KMS-11 (cell line): Measurements from ENCODE around the gene MAP7D2.

ENCODE experiments used
- H2AFZ ChIP-seq: fragments of 200-600 bp; sonication (generic); 2 replicates; pipeline ENCODE4 v1.6.1; 2016; ENCODE audit warnings: antibody characterized with exemption, mixed run types, low read depth
- H3K27ac ChIP-seq: fragments of 200-600 bp; sonication (generic); 2 replicates; pipeline ENCODE4 v1.6.1; 2016; ENCODE audit warnings: mild to moderate bottlenecking, mixed run types
- H3K27me3 ChIP-seq: fragments of 200-600 bp; sonication (generic); 2 replicates; pipeline ENCODE4 v1.6.1; 2017; ENCODE audit warnings: mild to moderate bottlenecking, low read depth, mixed run types, moderate library complexity; ENCODE audit not compliant: insufficient read depth
- H3K36me3 ChIP-seq: fragments of 200-600 bp; sonication (generic); 2 replicates; pipeline ENCODE4 v1.6.1; 2017; ENCODE audit warnings: mild to moderate bottlenecking, mixed run types; ENCODE audit not compliant: insufficient read depth
- H3K4me1 ChIP-seq: fragments of 200-600 bp; sonication (generic); 2 replicates; pipeline ENCODE4 v1.6.1; 2016; ENCODE audit warnings: mild to moderate bottlenecking, low read depth, mixed run types; ENCODE audit not compliant: poor library complexity, severe bottlenecking
- H3K4me2 ChIP-seq: fragments of 200-600 bp; sonication (generic); 2 replicates; pipeline ENCODE4 v1.7.0; 2016; ENCODE audit warnings: mild to moderate bottlenecking, mixed run types
- H3K4me3 ChIP-seq: fragments of 200-600 bp; sonication (generic); IDR thresholded peaks from 2 replicates; pipeline ENCODE4 v1.6.1; 2017; ENCODE audit warnings: low read depth, low read length, mixed read lengths; ENCODE audit not compliant: insufficient read depth
- H3K79me2 ChIP-seq: fragments of 200-600 bp; sonication (generic); 2 replicates; pipeline ENCODE4 v1.6.1; 2016; ENCODE audit warnings: low read depth, mixed run types; ENCODE audit not compliant: insufficient read depth
- H3K9ac ChIP-seq: fragments of 200-600 bp; sonication (generic); 2 replicates; pipeline ENCODE4 v1.6.1; 2016; ENCODE audit warnings: mild to moderate bottlenecking, mixed run types
- H4K20me1 ChIP-seq: fragments of 200-600 bp; sonication (generic); 2 replicates; pipeline ENCODE4 v1.6.1; 2016; ENCODE audit warnings: mild to moderate bottlenecking, mixed run types; ENCODE audit not compliant: insufficient read depth
- CTCF ChIP-seq: fragments of 200-600 bp; sonication (generic); conservative IDR thresholded peaks from 2 replicates; pipeline ENCODE4 v1.6.1; 2017; ENCODE audit warnings: low read depth, mild to moderate bottlenecking, antibody characterized with exemption, low read length, moderate library complexity, mixed read lengths

The MAP7D2 gene

GRCh38 chrX:20141281-20142220 lies 24.8 kb upstream of the MAP7D2 start, which contains the start of gene EIF1AX:
Gene EIF1AX, minus strand, starts transcription at chrX:20141838. Its CDS starts 198 bp downstream, at chrX:20141640.
- no peak for TF ChIP-seq CTCF
- Histone ChIP-seq H3K36me3 (0 out of 2 replicates have a peak, but pooled peaks cover 1% of the 10 kb centered on the region), H3K4me2 (peak within 1 kb of the TSS; percentile 88), H3K4me1 (peaks cover 38% of the 10 kb centered on the region), H3K27me3 (no peaks in the 10 kb centered on the region), H4K20me1 (peaks cover 16% of the 10 kb centered on the region), H2AFZ (peak within 1 kb of the TSS; percentile 59; the same call in 1 of the 2 replicates), H3K4me3 (no peak within 1 kb of the TSS), H3K27ac (peak within 1 kb of the TSS; percentile 73), H3K9ac (peak within 1 kb of the TSS; percentile 88), H3K79me2 (peaks cover 49% of the 10 kb centered on the region)

- H3K36me3 ChIP-seq = 0 out of 2 replicates have a peak, but pooled peaks cover 8% of the 10 kb centered on the region
- TF ChIP-seq CTCF = no peak
- peak overlapping the region; percentile 88 for H3K9ac ChIP-seq
- H3K79me2 ChIP-seq = peaks cover 60% of the 10 kb centered on the region
- H4K20me1 ChIP-seq = peaks cover 16% of the 10 kb centered on the region
- peaks cover 38% of the 10 kb centered on the region for H3K4me1 ChIP-seq
- no peak overlapping the region; the same call in 1 of the 2 replicates for H3K27ac ChIP-seq
- H3K27me3 ChIP-seq = no peaks in the 10 kb centered on the region
- peak overlapping the region; percentile 88 for H3K4me2 ChIP-seq
- no peak overlapping the region for H2AFZ ChIP-seq
- H3K4me3 ChIP-seq = no peak overlapping the region
Measured at GRCh38 chrX:20140420-20140819, 23.7 kb upstream of the MAP7D2 start.

GRCh38 chrX:20139966-20140365 lies 23.3 kb upstream of the MAP7D2 start:
- no peak overlapping the region for H3K27ac ChIP-seq
- no peak overlapping the region for H2AFZ ChIP-seq
- peaks cover 65% of the 10 kb centered on the region for H3K79me2 ChIP-seq
- peaks cover 16% of the 10 kb centered on the region for H4K20me1 ChIP-seq
- no peak for TF ChIP-seq CTCF
- peak overlapping the region; percentile 88; the same call in 1 of the 2 replicates for H3K9ac ChIP-seq
- H3K4me1 ChIP-seq = peaks cover 38% of the 10 kb centered on the region
- H3K4me3 ChIP-seq = no peak overlapping the region
- H3K27me3 ChIP-seq = no peaks in the 10 kb centered on the region
- 0 out of 2 replicates have a peak, but pooled peaks cover 8% of the 10 kb centered on the region for H3K36me3 ChIP-seq
- H3K4me2 ChIP-seq = peak overlapping the region; percentile 88

- H3K4me3 ChIP-seq = no peak overlapping the region
- TF ChIP-seq CTCF = no peak
- no peak overlapping the region for H2AFZ ChIP-seq
- H3K4me2 ChIP-seq = no peak overlapping the region
- H3K9ac ChIP-seq = no peak overlapping the region
- no peak overlapping the region for H3K27ac ChIP-seq
- no peaks in the 10 kb centered on the region for H3K27me3 ChIP-seq
- H3K4me1 ChIP-seq = peaks cover 21% of the 10 kb centered on the region
- peaks cover 16% of the 10 kb centered on the region for H4K20me1 ChIP-seq
- peaks cover 65% of the 10 kb centered on the region for H3K79me2 ChIP-seq
- H3K36me3 ChIP-seq = peaks cover 8% of the 10 kb centered on the region; the same call in 1 of the 2 replicates
Measured at GRCh38 chrX:20135944-20136343, 19.2 kb upstream of the MAP7D2 start.
